Measurements from ENCODE around the gene PCNX2.

Gene PCNX2

DNA sequence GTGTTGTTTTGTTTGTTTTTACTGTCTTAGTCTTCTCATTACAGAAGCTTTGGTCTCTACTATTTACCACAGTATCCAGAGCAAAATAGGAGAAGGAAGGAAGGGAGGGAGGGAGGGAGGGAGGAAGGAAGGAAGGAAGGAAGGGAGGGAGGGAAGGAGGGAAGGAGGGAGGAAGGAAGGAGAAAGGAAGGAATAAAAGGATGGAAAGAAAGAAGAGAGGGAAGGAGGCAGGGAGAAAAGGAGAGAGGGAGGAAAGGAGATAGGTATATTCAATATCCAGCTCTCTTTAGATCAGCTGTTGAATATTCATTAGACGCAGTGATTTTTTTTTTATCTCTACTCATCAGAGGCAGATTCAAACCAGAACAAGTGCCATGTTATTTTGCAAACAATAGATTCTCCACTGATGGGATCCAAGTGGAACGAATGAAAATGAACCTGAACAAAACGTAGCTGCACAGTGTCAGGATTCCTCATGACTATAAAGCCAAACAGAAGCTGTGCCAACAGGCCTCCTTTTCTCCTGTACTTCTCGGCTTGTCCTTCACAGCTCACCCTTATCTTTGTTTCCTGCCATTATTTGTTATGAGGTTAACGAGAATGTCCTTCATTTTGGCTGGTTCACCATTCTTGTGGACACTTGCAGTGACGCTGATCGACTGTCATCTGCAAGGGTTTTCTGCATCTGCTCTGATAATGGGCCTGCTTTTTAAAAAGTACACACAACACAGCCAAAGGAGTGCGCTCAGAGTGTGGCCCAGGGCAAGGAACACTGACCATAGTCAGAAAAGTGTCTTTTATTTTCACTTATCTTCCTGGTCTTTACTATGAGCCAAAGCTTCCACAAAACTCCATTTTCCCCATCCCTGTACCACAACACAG, 352.9 kb downstream of the PCNX2 start:
- no peak for DNase-seq (ENCODE audit: extremely low read depth, low read depth)
- TF ChIP-seq, protein P1, sequence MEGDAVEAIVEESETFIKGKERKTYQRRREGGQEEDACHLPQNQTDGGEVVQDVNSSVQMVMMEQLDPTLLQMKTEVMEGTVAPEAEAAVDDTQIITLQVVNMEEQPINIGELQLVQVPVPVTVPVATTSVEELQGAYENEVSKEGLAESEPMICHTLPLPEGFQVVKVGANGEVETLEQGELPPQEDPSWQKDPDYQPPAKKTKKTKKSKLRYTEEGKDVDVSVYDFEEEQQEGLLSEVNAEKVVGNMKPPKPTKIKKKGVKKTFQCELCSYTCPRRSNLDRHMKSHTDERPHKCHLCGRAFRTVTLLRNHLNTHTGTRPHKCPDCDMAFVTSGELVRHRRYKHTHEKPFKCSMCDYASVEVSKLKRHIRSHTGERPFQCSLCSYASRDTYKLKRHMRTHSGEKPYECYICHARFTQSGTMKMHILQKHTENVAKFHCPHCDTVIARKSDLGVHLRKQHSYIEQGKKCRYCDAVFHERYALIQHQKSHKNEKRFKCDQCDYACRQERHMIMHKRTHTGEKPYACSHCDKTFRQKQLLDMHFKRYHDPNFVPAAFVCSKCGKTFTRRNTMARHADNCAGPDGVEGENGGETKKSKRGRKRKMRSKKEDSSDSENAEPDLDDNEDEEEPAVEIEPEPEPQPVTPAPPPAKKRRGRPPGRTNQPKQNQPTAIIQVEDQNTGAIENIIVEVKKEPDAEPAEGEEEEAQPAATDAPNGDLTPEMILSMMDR (IDR thresholded peaks at IDR 0.05; ENCODE audit: low read depth, low read length, missing control alignments): no peak

GRCh38 chr1:232940262-232940661, 355.3 kb downstream of the PCNX2 start:
- DNase-seq (ENCODE audit: extremely low read depth, low read depth): no peak
- H3K4me3 ChIP-seq (replicated peaks; ENCODE audit: low read depth, low read length): no peak overlapping the region
- TF ChIP-seq, protein P1 (IDR thresholded peaks at IDR 0.05; ENCODE audit: low read depth, low read length, missing control alignments): no peak

More for the DNA sequence above, 352.9 kb downstream of the PCNX2 start:
- H3K4me3 ChIP-seq (replicated peaks; ENCODE audit: low read depth, low read length): no peak overlapping the region

DNA sequence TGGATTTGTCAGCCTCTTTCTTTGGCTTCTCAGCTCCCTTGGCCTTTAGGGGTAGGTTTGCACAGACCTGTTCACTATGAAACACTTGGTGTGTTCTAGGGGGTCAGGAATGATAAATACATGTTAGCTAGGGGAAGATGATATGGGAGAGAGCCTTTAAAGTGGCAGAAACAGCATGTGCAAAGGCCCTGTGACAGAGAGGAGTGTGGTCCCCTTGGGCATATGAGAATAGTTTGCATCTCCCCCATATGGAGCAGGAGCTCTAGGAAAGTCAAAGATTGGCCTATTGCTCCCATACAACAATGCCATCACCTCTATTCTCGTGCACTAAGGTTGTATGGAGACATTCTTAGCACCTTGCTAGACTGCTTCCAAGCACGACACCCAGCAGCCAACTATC, 355.8 kb downstream of the PCNX2 start:
- TF ChIP-seq, protein P1 (IDR thresholded peaks at IDR 0.05; ENCODE audit: low read depth, low read length, missing control alignments): no peak
- DNase-seq (ENCODE audit: extremely low read depth, low read depth): no peak
- no peak overlapping the region for H3K4me3 ChIP-seq (replicated peaks; ENCODE audit: low read depth, low read length)

DNA sequence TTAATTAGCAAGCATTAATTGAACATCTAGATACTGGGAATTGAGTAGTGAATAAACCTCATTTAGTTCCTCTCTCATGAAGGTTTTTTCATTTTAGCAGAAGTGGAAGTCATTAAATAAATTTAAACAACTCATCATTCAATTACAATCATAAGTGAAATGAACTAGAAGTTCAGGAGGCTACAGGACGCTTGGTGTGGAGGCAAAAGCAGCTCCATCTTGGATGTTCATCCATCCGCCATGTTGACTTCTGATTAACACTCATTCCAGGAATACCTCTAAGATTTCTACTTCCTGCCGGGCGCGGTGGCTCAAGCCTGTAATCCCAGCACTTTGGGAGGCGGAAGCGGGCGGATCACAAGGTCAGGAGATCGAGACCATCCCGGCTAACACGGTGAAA, 356.6 kb downstream of the PCNX2 start:
- no peak for DNase-seq (ENCODE audit: extremely low read depth, low read depth)
- no peak overlapping the region for H3K4me3 ChIP-seq (replicated peaks; ENCODE audit: low read depth, low read length)
- TF ChIP-seq, protein P1 (IDR thresholded peaks at IDR 0.05; ENCODE audit: low read depth, low read length, missing control alignments): no peak

- TF ChIP-seq, protein P1 (IDR thresholded peaks at IDR 0.05; ENCODE audit: low read depth, low read length, missing control alignments): no peak
- H3K4me3 ChIP-seq (replicated peaks; ENCODE audit: low read depth, low read length): no peak overlapping the region
- DNase-seq (ENCODE audit: extremely low read depth, low read depth): no peak
Measured at GRCh38 chr1:232937741-232938375, 357.7 kb downstream of the PCNX2 start.

DNA sequence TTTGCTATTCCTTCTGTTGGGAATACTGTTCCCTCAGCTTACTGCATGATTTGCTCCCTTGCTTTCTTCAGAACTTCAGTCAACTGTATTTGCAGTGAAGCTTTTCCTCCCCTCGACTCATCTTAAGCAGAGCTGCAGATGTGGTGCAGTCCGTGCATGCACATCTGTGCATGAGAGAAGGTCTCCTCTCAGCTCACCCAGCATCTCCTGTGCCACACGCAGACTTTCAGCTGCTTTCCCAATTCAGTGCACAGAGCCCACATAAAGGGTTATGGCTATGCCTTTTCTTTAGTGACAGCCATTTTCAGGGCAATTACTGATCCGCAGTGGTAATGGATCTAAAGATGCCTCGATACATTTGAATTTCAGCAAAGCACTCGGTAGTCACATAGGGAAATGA, 358.6 kb downstream of the PCNX2 start:
- no peak overlapping the region for H3K4me3 ChIP-seq (replicated peaks; ENCODE audit: low read depth, low read length)
- no peak for DNase-seq (ENCODE audit: extremely low read depth, low read depth)
- TF ChIP-seq, protein P1 (IDR thresholded peaks at IDR 0.05; ENCODE audit: low read depth, low read length, missing control alignments): no peak

Data from HFF-Myc (cell line).